H1 (cell line): ENCODE measurements around the gene NCK2. TPM values are rescaled to one million over a fixed set of nuclear protein-coding genes. Genes with fewer than 3 reads are reported as not detected.

ENCODE experiments used
- CTCF ChIA-PET: fragments of 300-600 bp; sonication (Branson Sonifier 250); formaldehyde crosslinking; loops from one replicate; lab custom pipeline; 2021; ENCODE audit not compliant: partially characterized antibody; lab: Charles Lee
- POLR2A ChIA-PET: fragments of 300-600 bp; sonication (Branson Sonifier 250); formaldehyde crosslinking; loops from one replicate; lab custom pipeline; 2021; ENCODE audit warnings: inconsistent platforms; ENCODE audit not compliant: partially characterized antibody; lab: Charles Lee
- DNase-seq, 2 experiments: peaks; one replicate each; pipeline versions ENCODE4 v3.0.0 to v3.0.0-alpha.2; 2010 to 2022; ENCODE audit warnings: low spot score in 2 of 2, low read depth in 1 of 2, mixed read lengths in 1 of 2
- FAIRE-seq: peaks from 2 replicates; lab custom pipeline; 2011; peaks lifted over from hg19 to GRCh38; lab: Jason Lieb, UNC
- H2AFZ ChIP-seq: 2 replicates; pipeline ENCODE4 v1.8.1; 2012; ENCODE audit warnings: low read length, inconsistent platforms
- H2AK5ac ChIP-seq: 2 replicates; pipeline ENCODE4 v1.6.1; 2013; ENCODE audit warnings: low read depth, low read length
- H2BK120ac ChIP-seq: replicated peaks from 2 replicates; pipeline ENCODE3; 2013; ENCODE audit warnings: low read depth, low read length, inconsistent platforms
- H2BK12ac ChIP-seq: 2 replicates; pipeline ENCODE4 v1.6.1; 2013; ENCODE audit warnings: low read depth, low read length
- H2BK15ac ChIP-seq: 2 replicates; pipeline ENCODE4 v1.6.1; 2013; ENCODE audit warnings: low read length
- H2BK20ac ChIP-seq: 2 replicates; pipeline ENCODE4 v1.6.1; 2013; ENCODE audit warnings: low read length
- H2BK5ac ChIP-seq: 2 replicates; pipeline ENCODE4 v1.6.1; 2013; ENCODE audit warnings: low read depth, low read length
- H3K14ac ChIP-seq: 2 replicates; pipeline ENCODE4 v1.6.1; 2013; ENCODE audit warnings: inconsistent platforms; ENCODE audit not compliant: insufficient read length
- H3K18ac ChIP-seq: 2 replicates; pipeline ENCODE4 v1.6.1; 2013; ENCODE audit warnings: low read length; ENCODE audit errors: extremely low read depth
- H3K23ac ChIP-seq: 2 replicates; pipeline ENCODE4 v1.6.1; 2013; ENCODE audit warnings: inconsistent platforms; ENCODE audit not compliant: insufficient read length
- H3K23me2 ChIP-seq: 2 replicates; pipeline ENCODE4 v1.6.1; 2013; ENCODE audit warnings: low read depth, low read length
- H3K27ac ChIP-seq: 2 replicates; pipeline ENCODE4 v1.6.1; 2011; ENCODE audit warnings: low read depth, low read length, inconsistent platforms
- H3K27me3 ChIP-seq, 4 experiments: replicated peaks in 1 of 4; 1 replicate in 1 of 4; 2 replicates in 3 of 4; pipeline versions ENCODE4 v1.6.1 to v1.8.1; 2011 to 2013; ENCODE audit warnings: low read length in 3 of 4, mild to moderate bottlenecking in 3 of 4, inconsistent platforms in 2 of 4, mixed read lengths in 2 of 4, moderate library complexity in 1 of 4; ENCODE audit not compliant: control insufficient read depth in 3 of 4, insufficient read depth in 3 of 4; ENCODE audit errors: extremely low read depth in 1 of 4
- H3K36me3 ChIP-seq, 4 experiments: 2 replicates each; pipeline versions ENCODE4 v1.6.1 to v1.8.1; 2011 to 2013; ENCODE audit warnings: mild to moderate bottlenecking in 4 of 4, low read length in 3 of 4, moderate library complexity in 2 of 4, control low read depth in 1 of 4, inconsistent platforms in 1 of 4; ENCODE audit not compliant: insufficient read depth in 4 of 4, control insufficient read depth in 2 of 4
- H3K4ac ChIP-seq: replicated peaks from 2 replicates; pipeline ENCODE3; 2013; ENCODE audit warnings: low read length, low read depth, mixed read lengths, inconsistent platforms; ENCODE audit not compliant: insufficient read length
- H3K4me1 ChIP-seq, 4 experiments: replicated peaks in 1 of 4; 1 replicate in 1 of 4; 2 replicates in 3 of 4; pipeline versions ENCODE4 v1.6.1 to v1.8.1; 2011 to 2013; ENCODE audit warnings: low read length in 3 of 4, inconsistent platforms in 2 of 4, mixed read lengths in 1 of 4; ENCODE audit not compliant: insufficient read depth in 4 of 4, control insufficient read depth in 3 of 4
- H3K4me2 ChIP-seq, 2 experiments: 2 replicates each; pipeline versions ENCODE4 v1.6.1 to v1.8.1; 2011 to 2013; ENCODE audit warnings: low read depth in 2 of 2, low read length in 2 of 2, control low read depth in 1 of 2, inconsistent platforms in 1 of 2, mild to moderate bottlenecking in 1 of 2; ENCODE audit not compliant: insufficient read depth in 1 of 2
- H3K4me3 ChIP-seq, 4 experiments: fragments of 200-600, 300-600 bp in 1 of 4; sonication (generic), shearing (Covaris generic), sonication (Bioruptor Twin) in 1 of 4; 2 replicates each; pipeline versions ENCODE4 v1.5.1 to v1.8.1; 2011 to 2016; ENCODE audit warnings: low read length in 4 of 4, low read depth in 3 of 4, control low read depth in 2 of 4, inconsistent platforms in 2 of 4, mild to moderate bottlenecking in 2 of 4, mixed read lengths in 1 of 4, moderate library complexity in 1 of 4; ENCODE audit not compliant: insufficient read depth in 2 of 4; ENCODE audit errors: extremely low read depth in 1 of 4
- H3K56ac ChIP-seq: replicated peaks from 2 replicates; pipeline ENCODE3; 2013; ENCODE audit warnings: low read depth, mild to moderate bottlenecking, mixed read lengths, low read length, inconsistent platforms; ENCODE audit not compliant: insufficient read length
- H3K79me1 ChIP-seq: 2 replicates; pipeline ENCODE4 v1.6.1; 2013; ENCODE audit warnings: low read depth, low read length, control low read depth
- H3K79me2 ChIP-seq, 2 experiments: 2 replicates each; pipeline versions ENCODE4 v1.6.1 to v1.8.1; 2012 to 2013; ENCODE audit warnings: low read length in 2 of 2, mild to moderate bottlenecking in 2 of 2, inconsistent platforms in 1 of 2; ENCODE audit not compliant: insufficient read depth in 2 of 2, control insufficient read depth in 1 of 2
- H3K9ac ChIP-seq, 4 experiments: replicated peaks in 1 of 4; 1 replicate in 1 of 4; 2 replicates in 3 of 4; pipeline versions ENCODE4 v1.6.1 to v1.8.1; 2011 to 2013; ENCODE audit warnings: low read depth in 3 of 4, low read length in 3 of 4, control low read depth in 2 of 4, mild to moderate bottlenecking in 2 of 4, moderate library complexity in 2 of 4, inconsistent platforms in 1 of 4; ENCODE audit errors: extremely low read depth in 1 of 4
- H3K9me3 ChIP-seq, 2 experiments: 2 replicates each; pipeline versions ENCODE4 v1.6.1 to v1.8.1; 2012 to 2013; ENCODE audit warnings: mild to moderate bottlenecking in 2 of 2, moderate library complexity in 2 of 2, control low read depth in 1 of 2, inconsistent platforms in 1 of 2, low read depth in 1 of 2, low read length in 1 of 2, mixed read lengths in 1 of 2; ENCODE audit not compliant: insufficient read depth in 2 of 2
- H4K20me1 ChIP-seq, 2 experiments: replicated peaks in 1 of 2; 2 replicates each; pipeline versions ENCODE3 to v1.8.1; 2011 to 2013; ENCODE audit warnings: inconsistent platforms in 2 of 2, low read length in 2 of 2, mild to moderate bottlenecking in 1 of 2; ENCODE audit not compliant: insufficient read depth in 2 of 2, control insufficient read depth in 1 of 2
- H4K5ac ChIP-seq: 2 replicates; pipeline ENCODE4 v1.6.1; 2013; ENCODE audit warnings: low read length, low read depth, mixed read lengths, inconsistent platforms; ENCODE audit not compliant: insufficient read length
- H4K8ac ChIP-seq: 2 replicates; pipeline ENCODE4 v1.8.0; 2013; ENCODE audit warnings: mild to moderate bottlenecking, moderate library complexity, low read length, inconsistent platforms; ENCODE audit not compliant: insufficient read depth; ENCODE audit errors: extremely low read depth
- H4K91ac ChIP-seq: replicated peaks from 2 replicates; pipeline ENCODE3; 2013; ENCODE audit warnings: low read length, mixed read lengths, inconsistent platforms; ENCODE audit not compliant: insufficient read length
- CBX5 ChIP-seq: fragments of 300-800, 300-1000 bp; sonication (generic); IDR thresholded peaks from 2 replicates; pipeline ENCODE4 v1.7.1; 2016; ENCODE audit warnings: antibody characterized with exemption, low read length, low read depth
- CBX8 ChIP-seq: fragments of 300-800, 300-1000 bp; sonication (generic); IDR thresholded peaks from 2 replicates; pipeline ENCODE4 v1.7.1; 2016; ENCODE audit warnings: low read depth, low read length, borderline replicate concordance
- EGR1 ChIP-seq: IDR thresholded peaks from 2 replicates; pipeline ENCODE4 v1.6.1; 2011; ENCODE audit warnings: low read depth, low read length, borderline replicate concordance
- JUN ChIP-seq: IDR thresholded peaks from 2 replicates; pipeline ENCODE4 v1.6.1; 2011; ENCODE audit warnings: low read depth, mild to moderate bottlenecking, improper control_type of control experiment, low read length
- KDM4A ChIP-seq: IDR thresholded peaks from one replicate; pipeline ENCODE4 v1.7.1; 2012; ENCODE audit warnings: low read depth, mild to moderate bottlenecking, moderate library complexity, low read length, inconsistent platforms; ENCODE audit not compliant: severe bottlenecking
- RBBP5 ChIP-seq: IDR thresholded peaks from 2 replicates; pipeline ENCODE4 v1.7.1; 2012; ENCODE audit warnings: low read depth, mild to moderate bottlenecking, inconsistent platforms, low read length, moderate library complexity, borderline replicate concordance
- RFX5 ChIP-seq: IDR thresholded peaks from 2 replicates; pipeline ENCODE4 v1.6.1; 2011; ENCODE audit warnings: low read depth, low read length, improper control_type of control experiment, borderline replicate concordance
- TCF12 ChIP-seq: IDR thresholded peaks from 2 replicates; pipeline ENCODE4 v1.6.1; 2011; ENCODE audit warnings: low read depth, mild to moderate bottlenecking, low read length
- WGBS, 2 experiments: shearing (Covaris generic) in 1 of 2; methylation state at CpG; one replicate each; pipeline versions ENCODE4 v1.1.6 to v1.1.7; 2013 to 2015; ENCODE audit warnings: low lambda C conversion rate in 2 of 2, mixed read lengths in 2 of 2, inconsistent platforms in 1 of 2, low coverage in 1 of 2, missing lambda C conversion rate in 1 of 2; ENCODE audit not compliant: insufficient replicate concordance in 2 of 2, insufficient coverage in 1 of 2, insufficient read length in 1 of 2; ENCODE audit errors: extremely low coverage in 1 of 2, missing lambda C conversion rate in 1 of 2; 5-methylcytosine and 5-hydroxymethylcytosine counted together
- polyA plus RNA-seq, 7 experiments: library from polyadenylated mRNA; depleted of rRNA in 3 of 7; stranded (reverse) in 5 of 7; unstranded in 2 of 7; fragments of >200 nt in 5 of 7; fragments of 200-250 nt in 2 of 7; gene quantifications; 1 replicate in 5 of 7; 2 replicates in 1 of 7; 4 replicates in 1 of 7; pipeline versions ENCODE4 v1.2.1 to v1.2.3, GENCODE V29; 2011 to 2013; ENCODE audit warnings: missing spikeins in 2 of 7, mixed read lengths in 2 of 7
- total RNA-seq: library from RNA; stranded (reverse); fragmentation: NEBNext Ultra II Directional; extraction: Animal tissue kit (Norgen Biotek cat#: 25700); gene quantifications from 2 replicates; pipeline ENCODE4 v1.2.1, GENCODE V29; 2021
- TF ChIP-seq, protein P1 (sequence below), 3 experiments: IDR thresholded peaks; 1 replicate in 2 of 3; 2 replicates in 1 of 3; pipeline versions ENCODE4 v1.5.1 to v1.6.1; 2011; ENCODE audit warnings: low read length in 3 of 3, mild to moderate bottlenecking in 3 of 3, inconsistent platforms in 2 of 3, low read depth in 1 of 3, moderate library complexity in 1 of 3; ENCODE audit not compliant: insufficient read depth in 1 of 3; ENCODE audit errors: control extremely low read depth in 1 of 3
- TF ChIP-seq, protein P2 (sequence below): IDR thresholded peaks from 2 replicates; pipeline ENCODE4 v1.6.1; 2012; ENCODE audit warnings: low read length, inconsistent platforms

NCK2 gene
- total and polyA plus RNA-seq, 2 of the 8 experiments (the other 6 are each of a cell fraction or from before 2014, with no cell fraction given), result 30.3 to 65.7 TPM

DNA sequence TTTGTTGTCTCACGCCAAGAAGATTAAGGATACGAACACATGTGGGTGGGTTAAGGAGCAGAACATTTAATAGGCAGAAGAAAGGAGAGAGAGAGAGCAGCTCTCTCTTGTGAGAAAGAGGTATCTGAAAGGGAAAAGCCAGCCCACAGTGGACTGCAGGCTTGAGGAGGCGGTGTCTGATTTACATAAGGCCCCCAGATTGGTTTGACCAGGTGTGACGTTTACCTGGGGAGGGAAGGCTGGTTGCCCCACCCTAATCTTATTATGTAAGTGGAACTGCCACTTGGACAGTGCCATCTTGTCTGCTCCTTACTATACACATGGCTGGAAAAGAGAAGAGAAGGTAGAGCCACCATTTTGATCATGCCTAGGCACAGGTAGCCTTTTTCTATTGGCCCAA lies 189.2 kb downstream of the NCK2 start:
- peaks cover 0 to 1% of the 10 kb centered on the region in 2 experiments for H4K20me1 ChIP-seq
- no peaks in the 10 kb centered on the region; the same call in 1 of the 2 replicates for H3K79me1 ChIP-seq
- CTCF ChIA-PET, result interaction anchor here (2.3 kb wide), 1 partner anchor 15 kb away, joined by 11 read pairs; no protein-coding TSS in a partner anchor
- H2BK15ac ChIP-seq, result no peak overlapping the region
- no peaks in the 10 kb centered on the region for H3K9me3 ChIP-seq
- H3K14ac ChIP-seq, result no peak overlapping the region
- H3K4ac ChIP-seq, result no peak overlapping the region
- POLR2A ChIA-PET, result no interaction called here
- no peak overlapping the region for H4K91ac ChIP-seq
- H4K8ac ChIP-seq, result no peak overlapping the region
- H3K18ac ChIP-seq, result no peak overlapping the region
- no peak for DNase-seq
- H3K4me1 ChIP-seq, result no peaks in the 10 kb centered on the region
- H3K56ac ChIP-seq, result no peak overlapping the region
- no peak overlapping the region for H3K23ac ChIP-seq
- H3K23me2 ChIP-seq, result peaks cover 15% of the 10 kb centered on the region
- H3K27ac ChIP-seq, result no peak overlapping the region
- H4K5ac ChIP-seq, result no peak overlapping the region
- no peak overlapping the region for H2BK120ac ChIP-seq
- no peak overlapping the region for H2AK5ac ChIP-seq
- no peaks in the 10 kb centered on the region for H3K27me3 ChIP-seq
- H3K36me3 ChIP-seq, result no peaks in the 10 kb centered on the region
- H3K4me3 ChIP-seq, result no peak overlapping the region
- 93% methylated on average over 4 of the region's 4 CpGs; no CpG with 5 or more reads in 1 of the 2 experiments for WGBS, 2 experiments
- no peak overlapping the region for H2BK20ac ChIP-seq
- no peak overlapping the region for H2AFZ ChIP-seq
- no peak overlapping the region for H3K4me2 ChIP-seq
- no peak overlapping the region for H2BK12ac ChIP-seq
- H3K79me2 ChIP-seq, result no peaks in the 10 kb centered on the region
- no peak overlapping the region for H2BK5ac ChIP-seq
- no peak overlapping the region for H3K9ac ChIP-seq
- no peak for FAIRE-seq
- no peak for TF ChIP-seq CBX5
- no peak for TF ChIP-seq RBBP5
- no peak for TF ChIP-seq EGR1
- no peak for TF ChIP-seq TCF12
- TF ChIP-seq CBX8, result no peak
- no peak for TF ChIP-seq JUN
- TF ChIP-seq, protein P1, sequence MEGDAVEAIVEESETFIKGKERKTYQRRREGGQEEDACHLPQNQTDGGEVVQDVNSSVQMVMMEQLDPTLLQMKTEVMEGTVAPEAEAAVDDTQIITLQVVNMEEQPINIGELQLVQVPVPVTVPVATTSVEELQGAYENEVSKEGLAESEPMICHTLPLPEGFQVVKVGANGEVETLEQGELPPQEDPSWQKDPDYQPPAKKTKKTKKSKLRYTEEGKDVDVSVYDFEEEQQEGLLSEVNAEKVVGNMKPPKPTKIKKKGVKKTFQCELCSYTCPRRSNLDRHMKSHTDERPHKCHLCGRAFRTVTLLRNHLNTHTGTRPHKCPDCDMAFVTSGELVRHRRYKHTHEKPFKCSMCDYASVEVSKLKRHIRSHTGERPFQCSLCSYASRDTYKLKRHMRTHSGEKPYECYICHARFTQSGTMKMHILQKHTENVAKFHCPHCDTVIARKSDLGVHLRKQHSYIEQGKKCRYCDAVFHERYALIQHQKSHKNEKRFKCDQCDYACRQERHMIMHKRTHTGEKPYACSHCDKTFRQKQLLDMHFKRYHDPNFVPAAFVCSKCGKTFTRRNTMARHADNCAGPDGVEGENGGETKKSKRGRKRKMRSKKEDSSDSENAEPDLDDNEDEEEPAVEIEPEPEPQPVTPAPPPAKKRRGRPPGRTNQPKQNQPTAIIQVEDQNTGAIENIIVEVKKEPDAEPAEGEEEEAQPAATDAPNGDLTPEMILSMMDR (IDR thresholded peaks at IDR 0.05; ENCODE audit: control extremely low read depth in 1 of 3, insufficient read depth in 1 of 3, low read depth in 1 of 3, low read length in 3 of 3), result no peak
- TF ChIP-seq KDM4A, result no peak
- TF ChIP-seq, protein P2, sequence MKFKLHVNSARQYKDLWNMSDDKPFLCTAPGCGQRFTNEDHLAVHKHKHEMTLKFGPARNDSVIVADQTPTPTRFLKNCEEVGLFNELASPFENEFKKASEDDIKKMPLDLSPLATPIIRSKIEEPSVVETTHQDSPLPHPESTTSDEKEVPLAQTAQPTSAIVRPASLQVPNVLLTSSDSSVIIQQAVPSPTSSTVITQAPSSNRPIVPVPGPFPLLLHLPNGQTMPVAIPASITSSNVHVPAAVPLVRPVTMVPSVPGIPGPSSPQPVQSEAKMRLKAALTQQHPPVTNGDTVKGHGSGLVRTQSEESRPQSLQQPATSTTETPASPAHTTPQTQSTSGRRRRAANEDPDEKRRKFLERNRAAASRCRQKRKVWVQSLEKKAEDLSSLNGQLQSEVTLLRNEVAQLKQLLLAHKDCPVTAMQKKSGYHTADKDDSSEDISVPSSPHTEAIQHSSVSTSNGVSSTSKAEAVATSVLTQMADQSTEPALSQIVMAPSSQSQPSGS, result no peak
- TF ChIP-seq RFX5, result no peak
